Natural killer cell (primary cell): ENCODE results near the gene NATD1. TPM values are rescaled to one million over a fixed set of nuclear protein-coding genes. Genes with fewer than 3 reads are reported as not detected.

Source experiments
- ATAC-seq, 3 donors: fragments of 150-1000 bp in 2 of 3; fragments of 200-7000 bp in 1 of 3; cut with Tn5 transposase; 1 replicate in 1 of 3; 2 replicates in 2 of 3; pipeline ENCODE4 v1.10.0; 2021; ENCODE audit warnings: mild to moderate bottlenecking in 2 of 3, moderate library complexity in 2 of 3
- DNase-seq, 2 donors: peaks; one replicate each; pipeline versions ENCODE4 v3.0.0 to v3.0.0-alpha.2; 2013 to 2021; ENCODE audit warnings: mixed read lengths in 1 of 2
- H3K27ac ChIP-seq: one replicate; pipeline ENCODE4 v1.5.1; 2013; ENCODE audit warnings: mild to moderate bottlenecking, low read length
- H3K27me3 ChIP-seq: one replicate; pipeline ENCODE4 v1.6.1; 2013; ENCODE audit warnings: low read length; ENCODE audit not compliant: control insufficient read depth, insufficient read depth
- H3K36me3 ChIP-seq: one replicate; pipeline ENCODE4 v1.6.1; 2013; ENCODE audit warnings: low read length; ENCODE audit not compliant: control insufficient read depth, insufficient read depth
- H3K4me1 ChIP-seq: one replicate; pipeline ENCODE4 v1.6.1; 2013; ENCODE audit warnings: low read length; ENCODE audit not compliant: control insufficient read depth, insufficient read depth
- H3K4me3 ChIP-seq: one replicate; pipeline ENCODE4 v1.5.1; 2013; ENCODE audit warnings: low read length
- H3K9me3 ChIP-seq: one replicate; pipeline ENCODE4 v1.6.1; 2013; ENCODE audit warnings: low read length; ENCODE audit not compliant: control insufficient read depth, insufficient read depth
- H3K27ac Mint-ChIP-seq, 2 donors: one replicate each; pipeline ENCODE4 v1.8.0; 2022; ENCODE audit warnings: mild to moderate bottlenecking in 2 of 2, mixed read lengths in 2 of 2, moderate library complexity in 1 of 2
- H3K27me3 Mint-ChIP-seq, 2 donors: one replicate each; pipeline ENCODE4 v1.8.0; 2022; ENCODE audit warnings: low read depth in 2 of 2, mixed read lengths in 2 of 2
- H3K36me3 Mint-ChIP-seq: one replicate; pipeline ENCODE4 v1.8.0; 2022; ENCODE audit warnings: mixed read lengths
- H3K4me1 Mint-ChIP-seq, 2 donors: one replicate each; pipeline ENCODE4 v1.8.0; 2022; ENCODE audit warnings: mixed read lengths in 2 of 2
- H3K4me3 Mint-ChIP-seq: one replicate; pipeline ENCODE4 v1.8.0; 2022; ENCODE audit warnings: mild to moderate bottlenecking, moderate library complexity, mixed read lengths
- H3K9me3 Mint-ChIP-seq, 2 donors: one replicate each; pipeline ENCODE4 v1.8.0; 2022; ENCODE audit warnings: mixed read lengths in 2 of 2
- WGBS: methylation state at CpG from one replicate; pipeline ENCODE4 v1.1.7; 2013; ENCODE audit warnings: missing lambda C conversion rate; ENCODE audit not compliant: insufficient coverage; 5-methylcytosine and 5-hydroxymethylcytosine counted together
- intact Hi-C: fragments of 100-400 bp; cut with micrococcal nuclease; formaldehyde crosslinking; loops from one replicate; pipeline ENCODE4 v1.14.2; 2022
- total RNA-seq, 4 donors: library from RNA; stranded (reverse); fragments of 120-200 nt in 1 of 4; gene quantifications; one replicate each; pipeline versions ENCODE4 v1.2.3 to v1.2.4, GENCODE V29; 2013 to 2022
- TF ChIP-seq, protein P1 (sequence below): fragments of 200-600 bp; IDR thresholded peaks from one replicate; pipeline ENCODE4 v1.8.0; 2022; ENCODE audit warnings: antibody characterized with exemption

Gene NATD1
- total RNA-seq, 3 donors from 2014 or later (not counting 1 experiment from before 2014, with no cell fraction given) = 10.9 to 16.3 (median 14.1) TPM

DNA sequence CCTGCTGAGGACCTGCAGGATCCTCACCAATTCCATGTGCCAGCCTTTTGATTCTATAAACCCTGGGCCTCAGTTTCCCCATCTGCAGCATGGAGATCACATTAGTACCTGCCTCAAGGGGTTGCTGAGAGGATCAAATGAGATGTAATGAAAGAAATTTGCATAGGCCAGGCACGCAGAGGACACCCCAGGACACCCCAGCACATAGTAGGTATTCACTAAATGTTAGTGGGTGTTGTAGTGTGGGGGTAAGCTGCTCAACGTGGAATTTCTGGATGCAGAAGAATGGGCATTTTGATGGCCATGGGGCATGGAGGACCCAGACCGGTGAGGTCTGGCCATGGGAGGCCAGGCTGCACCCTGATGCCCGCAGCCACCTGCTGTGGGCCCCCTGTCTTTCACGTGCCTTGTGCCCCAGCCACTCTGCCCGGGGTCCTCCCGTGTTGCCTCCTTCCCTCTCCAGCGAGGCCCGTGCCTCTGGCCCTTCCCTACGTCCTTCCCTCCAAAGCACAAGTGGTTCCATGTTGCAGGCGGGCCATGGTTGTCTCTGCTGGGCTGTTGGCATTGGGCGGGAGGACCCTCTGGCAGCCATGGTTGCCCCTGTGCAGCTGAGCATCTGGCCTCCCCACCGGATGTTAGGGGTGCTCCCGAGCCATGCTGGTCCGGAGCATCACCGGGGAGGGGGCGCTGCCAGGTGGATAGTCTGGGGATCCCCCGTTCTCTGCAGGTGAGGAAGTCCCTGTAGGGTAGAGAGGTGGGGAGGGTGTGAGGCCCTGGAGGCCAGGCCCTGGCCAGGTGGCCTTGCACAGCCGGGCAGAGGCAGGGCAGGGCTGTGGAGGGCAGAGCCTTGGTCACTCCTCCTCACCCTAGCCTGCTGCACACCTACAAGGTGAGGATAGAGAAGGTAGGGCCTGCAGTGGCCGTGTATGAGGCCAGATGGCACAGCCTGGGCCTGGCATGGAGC lies 39.9 kb upstream of the NATD1 start:
- H3K4me3 ChIP-seq = no peak overlapping the region
- no peaks in the 10 kb centered on the region for H3K27me3 Mint-ChIP-seq
- H3K27me3 ChIP-seq = no peaks in the 10 kb centered on the region
- ATAC-seq (no peak), DNase-seq (no peak)
- H3K4me3 Mint-ChIP-seq = no peak overlapping the region
- H3K4me1 ChIP-seq = peaks cover 81% of the 10 kb centered on the region
- no peaks in the 10 kb centered on the region for H3K36me3 Mint-ChIP-seq
- H3K4me1 Mint-ChIP-seq = peaks cover 53 to 56% of the 10 kb centered on the region in 2 donors
- TF ChIP-seq, protein P1, sequence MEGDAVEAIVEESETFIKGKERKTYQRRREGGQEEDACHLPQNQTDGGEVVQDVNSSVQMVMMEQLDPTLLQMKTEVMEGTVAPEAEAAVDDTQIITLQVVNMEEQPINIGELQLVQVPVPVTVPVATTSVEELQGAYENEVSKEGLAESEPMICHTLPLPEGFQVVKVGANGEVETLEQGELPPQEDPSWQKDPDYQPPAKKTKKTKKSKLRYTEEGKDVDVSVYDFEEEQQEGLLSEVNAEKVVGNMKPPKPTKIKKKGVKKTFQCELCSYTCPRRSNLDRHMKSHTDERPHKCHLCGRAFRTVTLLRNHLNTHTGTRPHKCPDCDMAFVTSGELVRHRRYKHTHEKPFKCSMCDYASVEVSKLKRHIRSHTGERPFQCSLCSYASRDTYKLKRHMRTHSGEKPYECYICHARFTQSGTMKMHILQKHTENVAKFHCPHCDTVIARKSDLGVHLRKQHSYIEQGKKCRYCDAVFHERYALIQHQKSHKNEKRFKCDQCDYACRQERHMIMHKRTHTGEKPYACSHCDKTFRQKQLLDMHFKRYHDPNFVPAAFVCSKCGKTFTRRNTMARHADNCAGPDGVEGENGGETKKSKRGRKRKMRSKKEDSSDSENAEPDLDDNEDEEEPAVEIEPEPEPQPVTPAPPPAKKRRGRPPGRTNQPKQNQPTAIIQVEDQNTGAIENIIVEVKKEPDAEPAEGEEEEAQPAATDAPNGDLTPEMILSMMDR = no peak
- 78% methylated on average over 20 of the region's 20 CpGs for WGBS
- no peak overlapping the region for H3K27ac ChIP-seq
- peaks cover 0 to 2% of the 10 kb centered on the region in 2 donors for H3K9me3 Mint-ChIP-seq
- intact Hi-C loops = no loop called here
- H3K36me3 ChIP-seq = peaks cover 13% of the 10 kb centered on the region
- peak overlapping the region; percentile 6 to 26 for H3K27ac Mint-ChIP-seq
- H3K9me3 ChIP-seq = peaks cover 8% of the 10 kb centered on the region

DNA sequence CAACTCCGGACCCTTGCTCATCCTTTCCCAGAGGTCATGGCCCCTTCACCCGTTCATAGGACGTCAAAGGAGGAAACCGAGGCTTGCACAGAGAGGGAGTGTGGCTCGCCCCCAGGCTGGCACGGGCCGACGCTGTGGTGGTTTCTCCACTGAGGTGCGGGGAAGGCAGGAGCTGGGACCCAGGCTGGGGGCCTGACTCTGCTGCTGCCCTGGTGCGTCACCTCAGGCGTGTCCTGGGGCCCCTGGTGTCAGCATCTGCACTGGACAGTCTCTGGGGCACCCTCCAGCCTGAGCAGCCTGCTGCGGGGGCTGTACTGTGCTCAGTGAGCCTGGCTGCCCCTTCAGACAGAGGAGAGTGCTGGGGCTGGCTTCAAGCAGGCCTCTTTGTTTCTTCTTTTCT lies 38.7 kb upstream of the NATD1 start:
- H3K9me3 Mint-ChIP-seq = peaks cover 0 to 2% of the 10 kb centered on the region in 2 donors
- H3K4me1 ChIP-seq = peaks cover 81% of the 10 kb centered on the region
- H3K27me3 Mint-ChIP-seq = no peaks in the 10 kb centered on the region
- intact Hi-C loops = no loop called here
- DNase-seq (no peak), ATAC-seq (no peak)
- H3K4me3 Mint-ChIP-seq = no peak overlapping the region
- peaks cover 6% of the 10 kb centered on the region for H3K9me3 ChIP-seq
- TF ChIP-seq, protein P1 = no peak
- H3K4me3 ChIP-seq = no peak overlapping the region
- 61% methylated on average over 12 of the region's 12 CpGs for WGBS
- H3K27me3 ChIP-seq = no peaks in the 10 kb centered on the region
- H3K4me1 Mint-ChIP-seq = peaks cover 61 to 62% of the 10 kb centered on the region in 2 donors
- no peak overlapping the region for H3K27ac ChIP-seq
- peak overlapping the region; percentile 96 to 99 for H3K27ac Mint-ChIP-seq
- H3K36me3 ChIP-seq = peaks cover 13% of the 10 kb centered on the region
- no peaks in the 10 kb centered on the region for H3K36me3 Mint-ChIP-seq

DNA sequence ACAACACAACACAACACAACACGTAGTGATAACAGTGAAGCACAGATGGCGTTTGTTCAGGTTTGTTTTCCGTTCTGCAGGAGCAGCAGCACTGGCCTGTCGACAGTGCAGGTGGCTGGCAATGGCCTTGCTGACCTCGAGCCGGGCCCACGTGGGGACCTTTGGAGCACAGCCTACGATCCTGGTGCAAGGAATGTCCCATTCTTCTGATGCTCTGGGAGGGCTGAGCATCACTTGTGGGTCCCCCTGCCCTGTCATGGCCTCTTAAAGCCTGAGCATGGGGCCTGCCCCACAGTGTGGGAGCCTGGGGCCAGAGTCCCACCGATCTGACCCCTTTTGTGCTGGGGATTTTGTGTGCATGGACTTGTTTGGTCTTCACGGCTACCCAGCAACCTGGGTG lies 38.1 kb upstream of the NATD1 start:
- H3K4me1 Mint-ChIP-seq = peaks cover 61 to 62% of the 10 kb centered on the region in 2 donors
- no peak overlapping the region for H3K27ac ChIP-seq
- peaks cover 6% of the 10 kb centered on the region for H3K9me3 ChIP-seq
- TF ChIP-seq, protein P1 = no peak
- H3K36me3 Mint-ChIP-seq = no peaks in the 10 kb centered on the region
- no peaks in the 10 kb centered on the region for H3K27me3 Mint-ChIP-seq
- no peak for ATAC-seq
- H3K27me3 ChIP-seq = no peaks in the 10 kb centered on the region
- H3K36me3 ChIP-seq = peaks cover 13% of the 10 kb centered on the region
- H3K4me3 ChIP-seq = no peak overlapping the region
- peaks cover 81% of the 10 kb centered on the region for H3K4me1 ChIP-seq
- no peak for DNase-seq
- peak overlapping the region; percentile 96 to 99 for H3K27ac Mint-ChIP-seq
- peaks cover 0 to 2% of the 10 kb centered on the region in 2 donors for H3K9me3 Mint-ChIP-seq
- H3K4me3 Mint-ChIP-seq = no peak overlapping the region
- intact Hi-C loops = no loop called here
- WGBS = 76% methylated on average over 10 of the region's 10 CpGs
